ENCODE results near the gene MET. TPM values are rescaled to one million over a fixed set of nuclear protein-coding genes. Genes with fewer than 3 reads are reported as not detected.

MET gene
- total and polyA plus RNA-seq, 2 donors (not counting 3 experiments of a cell fraction or from before 2014, with no cell fraction given): 21.1 to 44.5 TPM

DNA sequence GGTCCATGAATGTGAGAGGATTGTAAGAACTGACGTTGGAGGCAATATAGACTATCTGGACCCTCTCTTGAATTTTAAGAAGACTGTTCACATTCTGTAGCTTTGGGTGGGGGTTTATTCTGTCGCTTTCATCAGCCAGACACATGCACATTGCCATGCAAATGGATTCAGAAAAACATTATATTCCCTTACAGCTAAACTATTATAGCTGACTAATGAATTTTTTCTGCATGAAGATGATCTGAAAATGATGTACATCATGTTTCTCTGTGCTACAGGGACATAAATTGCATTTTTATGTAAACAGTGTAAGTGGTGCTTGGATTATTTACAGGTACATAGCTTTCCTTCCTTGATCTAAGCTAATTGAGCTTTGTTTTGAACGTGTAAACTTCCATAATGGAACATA, 1.5 kb downstream of the MET start:
- Histone ChIP-seq H3K9me3 (replicated peaks; ENCODE audit: control insufficient read depth, insufficient read depth, low read length) (no peaks in the 10 kb centered on the region), H3K27me3 (ENCODE audit: control insufficient read depth in 2 of 2, insufficient read depth in 2 of 2, low read length in 2 of 2) (no peaks in the 10 kb centered on the region), H2AFZ (ENCODE audit: low read depth, low read length) (no peak overlapping the region), H3K4me3 (replicated peaks in 1 of 3; ENCODE audit: insufficient read depth in 1 of 3, low read depth in 1 of 3, low read length in 3 of 3) (peak overlapping the region; percentile 72 to 92 (median 80)), H3K4me1 (ENCODE audit: control insufficient read depth, extremely low read depth, insufficient read depth, low read length) (peaks cover 31% of the 10 kb centered on the region), H3K9ac (replicated peaks; ENCODE audit: extremely low read depth, insufficient read depth, low read length) (peak overlapping the region; percentile 92), H4K20me1 (replicated peaks; ENCODE audit: control insufficient read depth, extremely low read depth, insufficient read depth, low read length) (no peaks in the 10 kb centered on the region), H3K79me2 (ENCODE audit: control insufficient read depth, insufficient read depth, low read length) (peaks cover 53% of the 10 kb centered on the region), H3K27ac (ENCODE audit: insufficient read depth, low read depth, low read length) (peak overlapping the region; percentile 81), H3K36me3 (ENCODE audit: control insufficient read depth in 2 of 2, extremely low read depth in 1 of 2, insufficient read depth in 2 of 2, low read length in 2 of 2) (no peaks in the 10 kb centered on the region), H3K9me1 (replicated peaks; ENCODE audit: control insufficient read depth, extremely low read depth, insufficient read depth, low read length) (no peaks in the 10 kb centered on the region), H3K4me2 (ENCODE audit: insufficient read depth, low read length) (peak overlapping the region; percentile 91)
- FAIRE-seq (no peak), DNase-seq (ENCODE audit: low read depth, low spot score) (peak; percentile 53)
- dilution Hi-C loops (cut with MboI; ENCODE audit: extremely low pct_ligation_motif_present, low sequenced_read_pairs) (no loop called here), intact Hi-C loops (cut with micrococcal nuclease) (loop anchor here (2.0 to 10.0 kb wide), 4 partner anchors 149 to 501 kb away; partner anchors contain the start of genes CAPZA2, CAV1 and TES)
- ChIA-PET CTCF (interaction anchor here (1.1 to 10.4 kb wide), 10 partner anchors 13 to 114 kb away, joined by 3 to 113 read pairs (median 13); no protein-coding TSS in a partner anchor), POLR2A (no interaction called here)
- BruUV-seq (replicated peaks): no TSS peak
- no peak for TF ChIP-seq JUN (IDR thresholded peaks at IDR 0.05; ENCODE audit: borderline replicate concordance, insufficient read depth, insufficient read length, low read depth)
- no peak for TF ChIP-seq FOS (IDR thresholded peaks at IDR 0.05; ENCODE audit: borderline replicate concordance, insufficient read depth, low read length)
- no peak for TF ChIP-seq POLR2AphosphoS5 (IDR thresholded peaks at IDR 0.05; ENCODE audit: insufficient read depth, low read depth, low read length)
- TF ChIP-seq, protein P1, sequence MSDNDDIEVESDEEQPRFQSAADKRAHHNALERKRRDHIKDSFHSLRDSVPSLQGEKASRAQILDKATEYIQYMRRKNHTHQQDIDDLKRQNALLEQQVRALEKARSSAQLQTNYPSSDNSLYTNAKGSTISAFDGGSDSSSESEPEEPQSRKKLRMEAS (IDR thresholded peaks at IDR 0.05; ENCODE audit: insufficient read depth, insufficient read length): no peak
- no peak for TF ChIP-seq EZH2 (IDR thresholded peaks at IDR 0.05; ENCODE audit: borderline replicate concordance, low read depth, low read length, severe bottlenecking)
- no peak for TF ChIP-seq MYC (IDR thresholded peaks at IDR 0.05; ENCODE audit: low read depth, low read length)
- TF ChIP-seq, protein P2, sequence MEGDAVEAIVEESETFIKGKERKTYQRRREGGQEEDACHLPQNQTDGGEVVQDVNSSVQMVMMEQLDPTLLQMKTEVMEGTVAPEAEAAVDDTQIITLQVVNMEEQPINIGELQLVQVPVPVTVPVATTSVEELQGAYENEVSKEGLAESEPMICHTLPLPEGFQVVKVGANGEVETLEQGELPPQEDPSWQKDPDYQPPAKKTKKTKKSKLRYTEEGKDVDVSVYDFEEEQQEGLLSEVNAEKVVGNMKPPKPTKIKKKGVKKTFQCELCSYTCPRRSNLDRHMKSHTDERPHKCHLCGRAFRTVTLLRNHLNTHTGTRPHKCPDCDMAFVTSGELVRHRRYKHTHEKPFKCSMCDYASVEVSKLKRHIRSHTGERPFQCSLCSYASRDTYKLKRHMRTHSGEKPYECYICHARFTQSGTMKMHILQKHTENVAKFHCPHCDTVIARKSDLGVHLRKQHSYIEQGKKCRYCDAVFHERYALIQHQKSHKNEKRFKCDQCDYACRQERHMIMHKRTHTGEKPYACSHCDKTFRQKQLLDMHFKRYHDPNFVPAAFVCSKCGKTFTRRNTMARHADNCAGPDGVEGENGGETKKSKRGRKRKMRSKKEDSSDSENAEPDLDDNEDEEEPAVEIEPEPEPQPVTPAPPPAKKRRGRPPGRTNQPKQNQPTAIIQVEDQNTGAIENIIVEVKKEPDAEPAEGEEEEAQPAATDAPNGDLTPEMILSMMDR (IDR thresholded peaks at IDR 0.05; ENCODE audit: extremely low read depth in 1 of 2, insufficient read depth in 1 of 2, low read depth in 1 of 2, low read length in 2 of 2): no peak
- no peak for TF ChIP-seq GATA2 (IDR thresholded peaks at IDR 0.05; ENCODE audit: insufficient read depth, insufficient read length, low read depth, low read length)
- TF ChIP-seq POLR2A (IDR thresholded peaks at IDR 0.05; ENCODE audit: low read depth, low read length): no peak

Measured in endothelial cell of umbilical vein (primary cell).